ENCODE results near the gene CLIC5.

CLIC5 gene

DNA sequence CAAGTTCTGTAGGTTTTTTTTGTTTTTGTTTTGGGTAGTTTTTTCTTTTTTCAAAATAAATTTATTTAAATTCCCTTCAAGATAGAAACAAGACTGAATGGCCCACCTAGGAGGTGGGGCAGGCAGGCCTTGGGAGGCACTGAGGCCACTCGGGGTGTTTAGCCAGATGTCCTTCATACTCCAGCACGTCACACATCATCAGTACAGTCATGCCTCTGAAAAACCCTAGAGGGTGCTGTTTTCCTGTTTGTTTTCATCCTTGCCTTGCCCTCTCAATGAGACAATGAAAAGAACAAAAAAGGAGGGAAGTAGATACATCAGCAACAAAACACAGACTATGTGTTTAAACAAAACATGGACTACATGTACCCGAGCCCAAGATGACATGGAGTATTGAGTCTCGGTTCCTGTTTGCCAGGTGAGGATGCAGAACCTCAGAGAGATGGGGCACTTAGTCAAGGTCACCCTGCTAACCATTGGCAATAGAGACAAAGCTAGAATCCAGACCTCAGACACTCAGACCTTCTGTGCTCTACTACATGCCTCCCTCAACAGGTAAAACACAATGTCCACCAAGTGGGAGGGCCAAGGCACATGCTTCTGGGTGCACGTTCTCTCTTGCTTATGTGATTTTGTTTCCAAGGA, 26.8 kb upstream of the CLIC5 start:
- TF ChIP-seq RAD21 (IDR thresholded peaks at IDR 0.05; ENCODE audit: low read depth) (peak; percentile 67), EGR1 (IDR thresholded peaks at IDR 0.05) (no peak), FOXM1 (IDR thresholded peaks at IDR 0.05; ENCODE audit: borderline replicate concordance, low read depth) (no peak)
- TF ChIP-seq, protein P1, sequence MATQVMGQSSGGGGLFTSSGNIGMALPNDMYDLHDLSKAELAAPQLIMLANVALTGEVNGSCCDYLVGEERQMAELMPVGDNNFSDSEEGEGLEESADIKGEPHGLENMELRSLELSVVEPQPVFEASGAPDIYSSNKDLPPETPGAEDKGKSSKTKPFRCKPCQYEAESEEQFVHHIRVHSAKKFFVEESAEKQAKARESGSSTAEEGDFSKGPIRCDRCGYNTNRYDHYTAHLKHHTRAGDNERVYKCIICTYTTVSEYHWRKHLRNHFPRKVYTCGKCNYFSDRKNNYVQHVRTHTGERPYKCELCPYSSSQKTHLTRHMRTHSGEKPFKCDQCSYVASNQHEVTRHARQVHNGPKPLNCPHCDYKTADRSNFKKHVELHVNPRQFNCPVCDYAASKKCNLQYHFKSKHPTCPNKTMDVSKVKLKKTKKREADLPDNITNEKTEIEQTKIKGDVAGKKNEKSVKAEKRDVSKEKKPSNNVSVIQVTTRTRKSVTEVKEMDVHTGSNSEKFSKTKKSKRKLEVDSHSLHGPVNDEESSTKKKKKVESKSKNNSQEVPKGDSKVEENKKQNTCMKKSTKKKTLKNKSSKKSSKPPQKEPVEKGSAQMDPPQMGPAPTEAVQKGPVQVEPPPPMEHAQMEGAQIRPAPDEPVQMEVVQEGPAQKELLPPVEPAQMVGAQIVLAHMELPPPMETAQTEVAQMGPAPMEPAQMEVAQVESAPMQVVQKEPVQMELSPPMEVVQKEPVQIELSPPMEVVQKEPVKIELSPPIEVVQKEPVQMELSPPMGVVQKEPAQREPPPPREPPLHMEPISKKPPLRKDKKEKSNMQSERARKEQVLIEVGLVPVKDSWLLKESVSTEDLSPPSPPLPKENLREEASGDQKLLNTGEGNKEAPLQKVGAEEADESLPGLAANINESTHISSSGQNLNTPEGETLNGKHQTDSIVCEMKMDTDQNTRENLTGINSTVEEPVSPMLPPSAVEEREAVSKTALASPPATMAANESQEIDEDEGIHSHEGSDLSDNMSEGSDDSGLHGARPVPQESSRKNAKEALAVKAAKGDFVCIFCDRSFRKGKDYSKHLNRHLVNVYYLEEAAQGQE (IDR thresholded peaks at IDR 0.05; ENCODE audit: low read depth): no peak
- TF ChIP-seq, protein P2, sequence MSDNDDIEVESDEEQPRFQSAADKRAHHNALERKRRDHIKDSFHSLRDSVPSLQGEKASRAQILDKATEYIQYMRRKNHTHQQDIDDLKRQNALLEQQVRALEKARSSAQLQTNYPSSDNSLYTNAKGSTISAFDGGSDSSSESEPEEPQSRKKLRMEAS (IDR thresholded peaks at IDR 0.05): no peak

DNA sequence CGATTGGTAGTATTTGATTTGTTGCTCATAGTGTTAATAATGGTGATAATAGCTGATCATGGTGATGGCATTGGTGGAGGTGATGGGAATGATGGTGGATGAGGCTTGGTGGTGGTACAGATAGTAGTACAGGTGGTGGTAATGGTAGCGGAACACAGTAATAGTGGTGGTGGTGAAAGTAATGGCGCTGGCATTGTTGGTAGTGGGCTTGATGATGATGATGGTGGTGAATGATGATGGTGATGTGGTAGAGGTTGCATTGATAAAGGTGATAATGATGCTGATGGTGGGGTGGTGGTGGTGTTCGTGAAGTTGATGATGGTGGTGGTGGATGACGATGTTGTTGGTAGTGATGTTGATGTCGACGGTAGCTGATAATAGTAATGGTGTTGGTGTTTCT, 24.6 kb upstream of the CLIC5 start:
- TF ChIP-seq YY1 (IDR thresholded peaks at IDR 0.05; ENCODE audit: low read depth) (no peak), ZBTB7A (IDR thresholded peaks at IDR 0.05; ENCODE audit: low read depth) (no peak), NFIC (IDR thresholded peaks at IDR 0.05) (no peak), TCF12 (IDR thresholded peaks at IDR 0.05; ENCODE audit: low read depth) (no peak), RAD21 (IDR thresholded peaks at IDR 0.05; ENCODE audit: low read depth) (no peak), TAF1 (IDR thresholded peaks at IDR 0.05; ENCODE audit: low read depth) (no peak), EGR1 (IDR thresholded peaks at IDR 0.05) (no peak), CREB1 (IDR thresholded peaks at IDR 0.05; ENCODE audit: low read depth) (no peak), FOXM1 (IDR thresholded peaks at IDR 0.05; ENCODE audit: borderline replicate concordance, low read depth) (no peak), TEAD4 (IDR thresholded peaks at IDR 0.05) (no peak), CEBPB (IDR thresholded peaks at IDR 0.05) (no peak), EP300 (IDR thresholded peaks at IDR 0.05; ENCODE audit: borderline replicate concordance) (no peak)
- TF ChIP-seq, protein P3, sequence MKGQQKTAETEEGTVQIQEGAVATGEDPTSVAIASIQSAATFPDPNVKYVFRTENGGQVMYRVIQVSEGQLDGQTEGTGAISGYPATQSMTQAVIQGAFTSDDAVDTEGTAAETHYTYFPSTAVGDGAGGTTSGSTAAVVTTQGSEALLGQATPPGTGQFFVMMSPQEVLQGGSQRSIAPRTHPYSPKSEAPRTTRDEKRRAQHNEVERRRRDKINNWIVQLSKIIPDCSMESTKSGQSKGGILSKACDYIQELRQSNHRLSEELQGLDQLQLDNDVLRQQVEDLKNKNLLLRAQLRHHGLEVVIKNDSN (IDR thresholded peaks at IDR 0.05): no peak
- TF ChIP-seq, protein P2 (IDR thresholded peaks at IDR 0.05): no peak
- TF ChIP-seq, protein P1 (IDR thresholded peaks at IDR 0.05; ENCODE audit: low read depth): no peak

DNA sequence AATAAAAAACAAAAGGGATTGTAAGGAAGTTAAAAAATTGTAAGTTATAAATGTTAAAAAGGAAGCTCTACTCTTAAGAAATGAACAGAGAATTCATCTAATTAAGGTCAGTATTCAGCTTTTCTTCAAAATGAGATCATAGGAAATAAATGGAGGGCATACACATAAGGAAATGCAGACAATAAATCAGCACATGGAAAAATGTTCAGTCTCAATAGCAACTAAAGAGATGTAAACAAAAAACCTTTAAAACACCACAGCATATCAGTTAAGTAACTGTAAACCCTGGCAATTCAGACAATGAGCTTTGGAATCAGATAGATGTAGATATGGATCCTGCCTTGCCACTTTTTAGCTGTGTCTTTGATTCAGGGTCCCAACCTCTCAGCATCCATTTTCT, 24.0 kb upstream of the CLIC5 start:
- TF ChIP-seq TAF1 (IDR thresholded peaks at IDR 0.05; ENCODE audit: low read depth): no peak

DNA sequence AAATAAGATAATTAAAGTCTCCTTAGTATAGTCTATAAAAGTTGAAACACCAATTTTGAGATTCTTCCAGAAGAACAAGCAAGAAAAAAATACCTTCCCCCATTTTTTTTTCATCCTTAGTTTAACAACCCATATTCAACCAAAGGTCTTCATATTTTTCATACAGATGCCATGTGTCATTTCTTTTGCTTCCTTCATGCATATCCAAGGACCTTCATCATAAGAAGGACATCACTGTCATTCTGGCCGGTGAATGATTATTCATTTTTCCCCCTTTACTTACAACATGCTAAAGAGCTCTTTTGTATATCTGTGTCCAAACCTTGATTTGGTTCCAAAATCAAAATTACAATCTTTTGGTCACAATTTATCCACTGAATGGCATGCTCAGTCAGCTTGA, 21.3 kb upstream of the CLIC5 start:
- no peak for TF ChIP-seq EGR1 (IDR thresholded peaks at IDR 0.05)
- TF ChIP-seq, protein P2 (IDR thresholded peaks at IDR 0.05): no peak

DNA sequence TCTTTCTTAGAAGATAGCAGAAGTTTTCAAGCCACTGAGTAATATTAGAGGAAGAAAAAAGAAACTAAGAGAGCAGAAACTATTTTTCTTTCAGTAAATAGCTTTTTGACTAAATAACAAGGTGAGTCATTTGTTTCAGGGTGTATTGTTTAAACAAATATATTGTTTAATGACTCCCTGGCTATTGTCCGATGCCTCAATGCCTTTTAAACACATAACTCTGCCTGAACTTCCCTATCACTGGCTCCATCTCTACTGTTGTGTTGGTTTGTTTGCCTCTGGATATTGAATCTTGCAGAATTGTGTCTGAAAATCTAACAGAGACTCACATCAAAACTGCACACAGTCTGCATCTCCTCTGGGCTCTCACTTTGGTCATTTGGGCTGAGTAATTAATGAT, 19.6 kb upstream of the CLIC5 start:
- TF ChIP-seq EGR1 (IDR thresholded peaks at IDR 0.05): no peak
- TF ChIP-seq, protein P2 (IDR thresholded peaks at IDR 0.05): no peak
- no peak for TF ChIP-seq CEBPB (IDR thresholded peaks at IDR 0.05)
- TF ChIP-seq, protein P1 (IDR thresholded peaks at IDR 0.05; ENCODE audit: low read depth): no peak
- no peak for TF ChIP-seq ZBTB7A (IDR thresholded peaks at IDR 0.05; ENCODE audit: low read depth)
- no peak for TF ChIP-seq FOXM1 (IDR thresholded peaks at IDR 0.05; ENCODE audit: borderline replicate concordance, low read depth)
- no peak for TF ChIP-seq TEAD4 (IDR thresholded peaks at IDR 0.05)
- no peak for TF ChIP-seq CREB1 (IDR thresholded peaks at IDR 0.05; ENCODE audit: low read depth)
- no peak for TF ChIP-seq NFIC (IDR thresholded peaks at IDR 0.05)
